Hepatocyte (in vitro differentiated cells): Measurements from ENCODE around the gene CALB2.

Experiments
- CTCF ChIP-seq: fragments of 200-600 bp; sonication (generic); IDR thresholded peaks from 2 replicates; pipeline ENCODE4 v1.5.1; 2016; ENCODE audit warnings: antibody characterized with exemption, mild to moderate bottlenecking; ENCODE audit not compliant: poor library complexity
- EZH2 ChIP-seq: fragments of 200-600 bp; sonication (generic); IDR thresholded peaks from 2 replicates; pipeline ENCODE4 v1.6.1; 2016; ENCODE audit warnings: antibody characterized with exemption, mild to moderate bottlenecking, borderline replicate concordance

- TF ChIP-seq CTCF (no peak), EZH2 (no peak)
These were observed 30.4 kb upstream of the CALB2 start for GRCh38 chr16:71328151-71328550.
